NCI-H1694 treated with DMSO at 0.1 percent for 48 hours (cell line): Measurements from ENCODE around the gene PARP2.
"Not testable (repeated sequence)": the region's sequence is repeated elsewhere in the genome, so short reads cannot be mapped to it uniquely, and the experiment has no call there.

Experiments
- DNase-seq: peaks from one replicate; lab custom pipeline; 2025; lab: John Stamatoyannopoulos, UW

Gene PARP2, protein sequence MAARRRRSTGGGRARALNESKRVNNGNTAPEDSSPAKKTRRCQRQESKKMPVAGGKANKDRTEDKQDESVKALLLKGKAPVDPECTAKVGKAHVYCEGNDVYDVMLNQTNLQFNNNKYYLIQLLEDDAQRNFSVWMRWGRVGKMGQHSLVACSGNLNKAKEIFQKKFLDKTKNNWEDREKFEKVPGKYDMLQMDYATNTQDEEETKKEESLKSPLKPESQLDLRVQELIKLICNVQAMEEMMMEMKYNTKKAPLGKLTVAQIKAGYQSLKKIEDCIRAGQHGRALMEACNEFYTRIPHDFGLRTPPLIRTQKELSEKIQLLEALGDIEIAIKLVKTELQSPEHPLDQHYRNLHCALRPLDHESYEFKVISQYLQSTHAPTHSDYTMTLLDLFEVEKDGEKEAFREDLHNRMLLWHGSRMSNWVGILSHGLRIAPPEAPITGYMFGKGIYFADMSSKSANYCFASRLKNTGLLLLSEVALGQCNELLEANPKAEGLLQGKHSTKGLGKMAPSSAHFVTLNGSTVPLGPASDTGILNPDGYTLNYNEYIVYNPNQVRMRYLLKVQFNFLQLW

DNA sequence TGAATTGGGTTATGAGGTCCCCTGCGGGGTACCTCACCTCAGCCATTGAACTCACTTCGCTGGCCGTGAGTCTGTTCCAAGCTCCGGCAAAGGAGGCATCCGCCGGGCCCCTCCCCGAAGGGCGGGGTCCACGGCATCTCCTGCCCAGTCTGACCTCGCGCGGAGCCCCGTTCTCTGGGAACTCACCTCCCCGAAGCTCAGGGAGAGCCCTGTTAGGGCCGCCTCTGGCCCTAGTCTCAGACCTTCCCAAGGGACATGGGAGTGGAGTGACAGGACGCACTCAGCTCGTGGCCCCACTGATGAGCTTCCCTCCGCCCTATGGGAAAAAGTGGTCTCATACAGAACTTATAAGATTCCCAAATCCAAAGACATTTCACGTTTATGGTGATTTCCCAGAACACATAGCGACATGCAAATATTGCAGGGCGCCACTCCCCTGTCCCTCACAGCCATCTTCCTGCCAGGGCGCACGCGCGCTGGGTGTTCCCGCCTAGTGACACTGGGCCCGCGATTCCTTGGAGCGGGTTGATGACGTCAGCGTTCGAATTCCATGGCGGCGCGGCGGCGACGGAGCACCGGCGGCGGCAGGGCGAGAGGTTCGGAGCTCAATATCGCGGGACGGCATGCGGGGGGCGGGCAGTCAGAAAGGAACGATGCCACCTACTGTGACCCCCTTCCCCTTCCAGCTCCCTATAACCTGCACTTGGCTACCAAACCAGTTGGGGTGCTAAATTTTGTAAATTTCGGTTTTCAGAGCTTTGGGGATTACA, at the start of gene PARP2:
TSS of gene PARP2 (plus strand) at position 544 of the 770 bp plus-strand sequence. CDS start at position 551, 7 bp downstream.
- DNase-seq: peak; percentile 100

DNA sequence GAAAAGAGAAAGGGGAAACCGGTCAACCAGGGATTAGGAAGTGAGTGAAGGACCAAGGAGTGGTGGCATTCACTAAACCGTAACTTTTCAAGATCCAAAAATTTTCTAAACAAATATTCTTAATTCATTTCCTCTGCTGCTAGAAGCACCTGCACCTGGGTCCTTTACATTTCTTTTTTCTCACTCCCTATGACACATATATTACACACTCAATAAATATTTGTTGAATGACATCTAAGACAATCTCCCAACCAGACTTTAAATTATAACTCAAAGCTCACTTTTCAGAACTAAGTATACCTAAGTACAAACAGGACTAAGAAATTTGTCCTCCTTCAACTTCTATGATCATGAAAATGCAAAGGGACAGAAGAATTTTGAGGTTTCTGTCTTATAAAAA, 48.8 kb upstream of the PARP2 start:
- no peak for DNase-seq

DNA sequence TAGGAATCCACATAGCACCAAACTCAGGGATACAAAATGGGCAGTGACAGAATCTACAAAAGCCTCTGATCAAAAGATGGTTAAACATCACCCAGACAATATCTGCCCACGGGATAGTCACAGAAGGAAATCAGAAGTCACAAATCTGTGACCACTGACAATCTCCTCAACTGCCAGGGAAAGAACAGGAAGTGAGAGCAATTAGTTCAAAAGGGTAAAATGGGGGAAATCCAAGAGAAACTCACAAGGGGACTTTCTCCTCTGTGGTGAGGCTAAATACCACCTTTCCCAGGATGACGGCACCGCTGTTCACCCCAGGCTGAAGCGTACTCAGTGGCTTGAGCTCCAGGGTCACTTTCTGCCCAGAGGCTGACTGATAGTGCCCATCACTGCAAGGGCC, 48.4 kb upstream of the PARP2 start:
- no peak for DNase-seq

DNA sequence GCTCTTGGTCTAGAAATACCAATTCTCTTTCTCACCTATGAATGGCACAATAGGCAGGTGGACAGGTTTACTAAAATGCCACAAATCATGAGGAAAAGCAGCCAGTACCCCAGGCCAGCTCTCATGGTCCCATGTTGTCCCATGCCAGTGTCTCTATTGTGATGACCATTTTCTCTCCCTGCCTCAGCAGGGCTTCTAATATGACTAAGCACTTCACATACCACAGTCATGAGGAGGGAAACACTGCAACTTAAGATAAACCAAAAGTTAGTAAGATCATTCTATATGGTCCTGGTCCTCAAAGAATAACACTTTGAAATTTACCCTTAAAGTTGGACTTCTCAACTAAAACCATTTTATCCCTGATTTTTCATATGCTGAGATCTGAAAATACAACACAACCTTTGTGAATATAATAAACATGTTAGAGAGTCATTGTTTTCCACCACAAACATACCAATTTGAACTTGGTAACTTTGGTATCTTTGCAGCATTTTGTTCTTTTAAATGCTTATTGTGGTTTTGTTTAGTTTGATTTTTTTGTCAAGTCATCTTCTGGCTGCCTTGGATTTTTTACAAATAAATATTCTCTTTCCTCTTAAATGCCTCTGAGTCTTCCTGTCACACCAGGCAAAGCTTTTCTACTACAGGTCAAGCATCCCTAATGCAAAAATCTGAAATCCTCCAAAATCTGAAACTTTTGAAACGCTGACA, 41.2 kb upstream of the PARP2 start:
- DNase-seq: no peak

DNA sequence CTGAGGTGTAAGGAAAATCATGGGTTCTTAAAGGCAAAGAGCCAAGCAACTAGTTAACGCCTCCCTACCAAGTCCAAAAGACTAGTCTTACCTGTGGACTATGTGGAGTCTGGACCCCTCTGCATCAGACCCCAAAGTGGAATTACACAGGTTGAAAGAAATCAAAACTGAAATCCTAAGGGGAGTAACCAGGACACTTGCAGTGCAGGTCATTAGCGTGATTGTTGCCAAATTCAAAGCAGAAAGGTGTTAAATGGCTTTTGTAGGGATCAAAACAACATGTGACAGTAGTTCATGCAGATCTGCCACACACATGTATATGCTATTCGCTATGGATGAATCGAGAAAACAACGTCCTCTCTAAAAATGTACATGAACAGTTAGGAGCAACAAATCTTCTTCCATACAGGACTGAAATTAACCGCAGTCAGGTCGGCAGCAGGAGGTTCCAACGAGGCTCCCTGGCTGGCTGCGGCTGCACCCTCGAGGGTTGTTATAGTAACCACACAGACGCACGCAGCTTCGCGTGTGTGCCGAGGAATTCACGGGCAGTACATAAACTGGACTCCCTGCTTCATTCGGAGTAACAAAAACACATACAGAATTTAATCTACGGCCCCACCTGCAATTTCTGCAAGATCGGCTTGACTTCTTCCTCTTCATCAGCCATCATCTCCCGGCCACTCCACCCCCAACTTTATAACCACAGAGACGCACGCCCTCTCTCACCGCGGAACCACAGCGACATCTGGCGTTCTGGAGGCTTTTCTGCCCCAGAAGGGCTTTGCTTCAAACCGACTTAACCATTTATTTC, 38.0 kb upstream of the PARP2 start, which contains the start of gene TTC5:
TSS of gene TTC5 (minus strand) at position 687 of the 814 bp plus-strand sequence. CDS start at position 673, 14 bp downstream.
- DNase-seq: peak; percentile 77

DNA sequence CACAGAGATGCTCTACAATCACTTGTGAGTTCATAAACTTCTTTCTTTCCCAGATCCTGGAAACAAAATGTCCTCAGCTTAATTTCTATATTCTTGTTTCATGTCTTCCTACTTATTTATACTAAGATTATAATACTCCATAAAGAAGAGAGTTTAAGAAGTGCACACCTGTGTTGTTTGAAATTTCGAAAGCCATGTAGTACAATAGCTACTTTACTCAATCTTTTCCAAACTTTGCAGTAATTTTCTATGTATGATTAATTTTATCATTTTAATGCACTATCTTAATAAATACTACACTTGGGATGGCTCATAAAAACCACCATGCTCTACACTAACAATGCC, 37.4 kb upstream of the PARP2 start:
- DNase-seq: no peak

DNA sequence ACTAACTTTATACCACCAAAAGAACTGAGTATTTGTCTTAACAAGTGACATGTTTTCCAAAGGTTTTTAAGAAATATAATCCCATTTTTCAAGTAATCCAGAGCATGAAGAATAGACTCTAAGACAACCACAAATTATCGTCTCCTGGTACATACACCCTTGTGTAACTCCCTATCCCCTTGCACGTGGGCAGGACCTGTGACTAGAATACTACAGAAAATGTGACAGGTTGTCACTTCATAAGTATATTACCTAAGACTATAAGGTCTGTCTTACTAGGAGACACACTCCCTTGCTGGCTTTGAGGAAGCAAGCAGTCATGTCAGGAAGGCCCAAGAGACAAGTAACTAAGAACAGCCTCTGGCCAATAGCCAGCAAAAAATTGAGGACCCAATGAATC, 29.4 kb upstream of the PARP2 start:
- no peak for DNase-seq

DNA sequence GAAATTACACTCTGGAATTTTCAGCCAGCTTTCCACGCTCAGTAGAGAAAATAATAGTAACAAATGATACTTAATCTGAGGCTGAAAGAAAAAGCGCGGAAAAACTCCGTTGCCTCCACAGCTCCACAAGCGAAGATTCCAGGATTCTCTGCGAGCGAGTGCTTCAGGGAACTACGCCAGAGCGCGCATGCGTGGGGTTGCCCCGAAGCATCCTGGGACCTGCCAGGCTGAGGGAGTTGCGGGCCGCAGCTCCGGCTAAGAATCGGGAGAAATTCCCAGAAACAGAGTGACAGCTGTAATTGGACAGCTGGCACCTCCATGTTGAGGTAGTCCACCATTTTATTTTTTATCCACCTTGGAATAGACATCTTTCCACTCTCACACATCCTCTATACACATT, 25.7 kb upstream of the PARP2 start:
- DNase-seq: no peak

DNA sequence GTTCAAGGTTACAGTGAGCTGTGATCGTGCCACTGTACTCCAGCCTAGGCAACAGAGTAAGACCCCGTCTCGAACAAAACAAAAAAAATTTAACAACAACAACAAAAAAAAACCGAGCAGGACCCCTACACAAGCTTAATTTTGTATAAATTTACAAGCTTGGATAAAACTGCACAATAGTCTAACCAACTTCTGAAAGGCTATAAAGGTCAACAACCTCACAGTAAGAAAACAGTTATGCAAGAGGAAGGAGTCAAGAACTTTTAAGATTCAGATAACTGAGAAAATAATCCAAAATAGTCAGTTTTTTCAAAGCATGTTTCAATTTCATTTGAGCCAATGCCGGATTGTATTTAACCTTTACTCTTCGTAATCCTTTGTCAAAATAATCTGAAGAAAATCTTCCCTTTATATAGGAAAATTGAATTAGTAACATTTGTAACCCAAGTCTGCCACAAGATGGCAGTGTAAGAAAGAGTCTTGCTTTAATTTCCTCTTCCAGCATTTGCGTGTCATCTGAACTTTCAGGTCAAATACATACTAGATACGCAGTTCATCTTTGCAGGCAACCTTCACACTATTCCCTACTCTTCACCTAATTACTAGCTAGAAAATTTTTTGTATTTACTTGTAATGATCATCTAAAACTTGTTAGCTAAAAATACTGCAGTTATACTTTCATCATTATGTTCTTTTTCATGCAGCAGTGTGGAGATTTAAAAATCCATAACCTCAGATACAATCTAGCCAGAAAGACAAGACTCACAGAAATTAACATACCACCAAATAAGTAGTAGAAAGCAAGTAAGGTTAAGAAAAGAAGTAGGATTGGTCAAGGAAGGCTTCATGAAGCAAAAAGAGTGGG, 16.2 kb upstream of the PARP2 start:
- DNase-seq: peak; percentile 59

DNA sequence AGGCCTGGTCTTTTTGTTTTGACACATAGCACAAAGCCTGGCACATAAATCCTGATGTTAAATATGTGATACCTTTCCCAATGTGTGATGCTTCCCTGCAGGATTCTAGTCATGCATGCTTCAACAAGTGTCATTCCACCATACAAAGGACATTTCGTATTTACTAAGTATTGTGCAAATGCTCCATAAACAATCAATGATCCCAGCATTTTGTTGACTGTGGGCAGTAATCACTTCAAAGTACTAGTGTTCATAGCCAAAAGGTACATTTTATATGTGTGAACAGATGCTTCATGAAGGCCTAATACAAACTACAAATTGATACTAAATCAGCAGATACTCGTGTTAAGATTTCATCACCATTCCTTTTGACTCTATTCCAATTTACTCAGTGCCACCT, 14.7 kb upstream of the PARP2 start:
- DNase-seq: no peak

DNA sequence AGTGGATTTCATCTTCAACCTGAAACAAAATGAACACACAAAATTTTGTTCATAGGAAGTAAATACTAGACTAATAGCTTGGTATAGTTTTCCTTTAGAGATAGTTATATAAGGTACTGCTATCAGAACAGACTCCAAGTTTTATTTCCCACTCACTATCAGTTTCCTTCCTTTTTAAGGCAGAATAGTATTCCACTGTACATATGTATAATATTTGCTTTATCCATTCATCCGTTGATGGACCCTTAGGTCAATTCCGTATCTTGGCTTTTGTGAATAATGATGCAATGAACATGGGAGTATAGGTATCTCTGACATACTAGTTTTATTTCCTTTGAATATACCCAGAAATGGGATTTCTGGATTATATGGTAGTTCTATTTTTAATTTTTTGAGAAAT, 14.1 kb upstream of the PARP2 start:
- DNase-seq: no peak

DNA sequence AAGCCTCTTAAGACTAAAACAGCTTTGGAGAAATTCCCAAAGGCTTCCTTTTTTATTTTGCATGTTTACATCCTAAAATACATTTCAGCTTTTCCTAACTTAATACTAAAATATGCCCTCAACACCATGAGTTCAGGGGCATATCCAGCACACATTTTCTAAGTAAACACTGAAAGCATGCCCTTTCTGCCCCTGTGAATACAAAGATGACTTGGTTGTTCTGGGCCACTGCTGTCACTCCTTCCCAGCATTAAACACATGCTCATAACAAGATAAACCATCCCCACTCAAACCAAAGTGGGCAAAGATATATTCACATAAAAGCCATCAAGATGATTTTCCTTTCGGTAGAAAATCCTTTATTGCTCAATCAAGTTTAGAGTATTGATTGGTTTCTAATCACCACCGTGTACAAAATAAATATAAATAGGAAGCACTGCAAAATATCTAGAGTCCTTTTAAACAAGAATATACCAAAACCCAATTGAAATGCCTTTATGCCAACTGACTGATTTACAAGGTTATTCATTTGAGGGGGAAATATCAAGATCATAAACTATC, 12.3 kb upstream of the PARP2 start:
- DNase-seq: no peak

DNA sequence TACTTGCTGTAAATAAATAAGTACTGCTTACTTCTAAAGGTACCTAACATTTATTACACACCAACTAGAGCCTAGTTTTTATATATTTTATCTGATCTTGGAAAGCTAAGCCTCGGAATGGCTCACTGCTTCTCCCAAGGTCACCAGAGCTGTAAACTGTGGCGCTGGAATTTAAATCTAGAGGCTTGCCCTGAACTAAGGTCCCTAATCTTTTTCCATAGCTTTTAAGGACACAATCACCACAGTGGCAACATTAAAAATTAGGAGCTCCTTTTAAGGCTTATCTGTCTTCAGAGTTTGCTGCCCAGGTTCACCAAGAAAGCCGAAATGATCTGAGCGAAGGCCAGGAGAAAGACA, 11.0 kb upstream of the PARP2 start:
- DNase-seq: peak; percentile 53

DNA sequence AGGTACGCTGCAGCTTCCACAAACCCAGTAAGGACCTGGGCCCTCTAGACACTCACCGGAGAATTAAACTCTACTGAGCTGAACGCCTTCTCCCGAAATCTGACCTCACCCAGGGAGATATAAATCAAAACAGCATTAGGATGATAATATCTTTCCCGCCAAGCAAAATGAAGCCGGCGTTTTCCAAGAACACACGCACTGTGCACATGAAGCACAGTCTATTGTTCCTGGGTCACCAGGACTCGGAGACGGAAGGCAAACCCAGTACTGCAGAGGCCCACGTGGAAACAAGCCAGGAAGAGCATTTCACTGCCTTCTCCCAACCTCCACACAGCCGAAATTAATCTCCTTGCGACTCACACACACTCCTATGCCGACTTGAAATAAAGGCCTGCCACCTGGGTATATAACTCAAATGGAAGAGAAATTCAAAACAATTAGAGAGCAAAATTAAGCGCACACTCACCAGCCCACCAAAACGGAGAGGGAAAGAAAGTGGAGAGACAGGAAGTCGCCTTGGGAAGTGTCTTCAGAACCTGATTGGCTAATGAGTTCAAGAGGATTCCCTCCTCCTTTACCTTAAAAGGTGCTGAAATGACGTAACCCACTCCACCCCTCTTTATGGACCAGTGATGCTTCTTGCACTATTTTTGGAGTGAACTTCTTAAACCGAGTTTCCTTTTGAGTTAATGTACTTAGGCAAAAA, 10.5 kb upstream of the PARP2 start, which contains the start of gene CCNB1IP1:
TSS of gene CCNB1IP1 (minus strand) at position 492 of the 706 bp plus-strand sequence. CDS start 16,756 bp downstream, outside the sequence.
- peak; percentile 94 for DNase-seq

DNA sequence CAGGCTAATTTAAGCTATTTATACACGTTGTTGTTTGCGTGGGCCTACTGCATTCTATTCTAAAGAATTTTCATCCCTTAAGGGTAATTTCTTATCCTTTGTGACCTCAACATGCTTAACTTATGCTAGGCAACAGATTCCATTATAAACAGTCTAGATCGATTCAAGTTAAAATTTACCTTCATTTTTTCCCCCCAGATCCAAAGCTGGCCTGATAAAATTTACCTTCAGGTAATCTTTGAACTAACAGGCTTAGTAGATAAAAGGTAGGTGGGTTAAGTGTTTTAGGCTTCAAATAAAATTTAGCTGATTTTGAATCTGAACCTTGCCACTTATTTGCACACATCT, 10.0 kb upstream of the PARP2 start:
- DNase-seq: no peak

DNA sequence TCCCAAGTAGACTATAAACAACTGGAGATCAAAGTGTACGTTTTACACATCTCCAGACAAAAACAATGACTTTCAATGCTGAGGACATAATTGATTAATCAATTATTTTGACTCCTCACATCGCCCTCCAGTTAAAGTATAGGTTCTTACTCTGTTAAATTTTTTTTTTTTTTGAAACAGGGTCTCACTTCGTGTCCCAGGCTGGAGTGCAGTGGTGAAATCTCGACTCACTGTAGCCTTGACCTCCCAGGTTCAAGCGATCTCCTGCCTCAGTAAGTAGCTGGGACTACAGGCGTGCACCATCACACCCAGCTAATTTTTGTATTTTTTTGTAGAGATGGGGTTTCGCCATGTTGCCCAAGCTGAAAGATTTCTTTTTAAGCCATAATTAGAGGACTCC, 9.4 kb upstream of the PARP2 start:
- no peak for DNase-seq

DNA sequence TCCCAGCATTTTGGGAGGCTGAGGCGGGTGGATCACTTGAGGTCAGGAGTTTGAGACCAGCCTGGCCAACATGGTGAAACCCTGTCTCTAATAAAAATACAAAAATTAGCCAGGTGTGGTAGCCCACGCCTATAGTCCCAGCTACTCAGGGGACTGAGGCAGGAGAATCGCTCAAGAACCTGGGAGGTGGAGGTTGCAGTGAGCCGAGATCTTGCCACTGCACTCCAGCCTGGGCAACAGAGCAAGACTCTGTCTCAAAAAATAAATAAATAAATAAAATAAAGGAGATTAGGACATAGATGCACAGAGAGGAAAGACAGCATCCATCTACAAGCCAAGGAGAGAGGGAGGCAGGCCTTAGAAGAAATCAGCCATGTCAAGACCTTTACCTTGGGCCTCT, 2.4 kb upstream of the PARP2 start:
- not testable (repeated sequence) for DNase-seq

DNA sequence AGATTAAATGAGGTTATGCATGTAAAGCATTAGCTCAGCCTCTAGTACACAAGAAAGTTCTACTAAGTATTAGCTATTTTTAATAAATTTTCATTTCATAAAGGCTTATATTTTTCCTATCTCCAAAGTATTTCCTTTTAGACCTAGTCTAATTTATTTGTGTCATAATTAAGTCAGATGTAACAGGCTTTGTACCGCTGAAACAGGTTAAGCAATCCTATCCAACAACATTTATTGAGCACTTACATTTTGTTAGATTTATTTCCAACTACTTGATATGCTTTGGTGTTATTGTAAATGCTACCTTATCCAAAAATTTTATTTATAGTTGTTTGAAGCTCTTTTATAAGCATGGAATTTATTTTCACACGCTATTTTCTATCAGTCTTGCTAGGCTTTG, 1.8 kb upstream of the PARP2 start:
- no peak for DNase-seq

DNA sequence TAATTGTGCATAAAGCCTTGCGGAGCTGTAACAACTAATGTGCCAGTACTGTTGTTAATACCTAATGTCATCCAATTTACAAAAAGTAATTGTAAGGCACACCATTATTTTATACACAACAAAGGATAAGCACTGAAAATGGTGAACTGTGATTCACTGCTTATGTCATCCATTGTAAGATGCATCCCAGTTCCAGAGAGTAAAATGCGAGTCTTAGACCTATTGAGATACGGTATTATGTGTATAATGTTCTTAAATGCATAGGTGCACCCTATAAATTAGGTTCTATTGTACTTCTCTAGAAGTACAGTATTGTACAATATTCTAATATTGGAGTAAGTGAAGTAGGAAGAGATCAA, 406 bp downstream of the PARP2 start:
- DNase-seq: peak; percentile 31

DNA sequence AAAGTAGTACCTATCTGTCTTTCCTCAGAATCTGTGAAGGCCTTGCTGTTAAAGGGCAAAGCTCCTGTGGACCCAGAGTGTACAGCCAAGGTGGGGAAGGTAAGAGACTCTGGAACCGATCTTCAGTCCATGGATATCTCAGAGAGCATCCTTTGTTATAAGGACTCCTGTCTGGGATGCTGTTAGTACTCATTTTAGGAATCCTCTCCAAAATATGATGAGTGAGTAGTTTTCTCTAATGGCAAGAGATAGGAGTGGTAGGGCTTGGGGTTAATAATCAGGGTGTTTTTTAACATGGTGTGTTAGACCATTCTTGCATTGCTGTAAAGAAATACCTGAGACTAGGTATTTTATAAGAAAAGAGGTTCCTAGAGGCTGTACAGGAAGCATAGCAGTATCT, 1.9 kb downstream of the PARP2 start:
- DNase-seq: no peak
